ENCODE results near the gene CD59. TPM values are rescaled to one million over a fixed set of nuclear protein-coding genes. Genes with fewer than 3 reads are reported as not detected.
A peak's percentile ranks its signal among the peaks of the same experiment; 100 is the strongest.

CD59 gene
- total and polyA plus RNA-seq, 2 of the 13 experiments (the other 11 are each of a cell fraction or from before 2014, with no cell fraction given): 127 to 289 TPM

DNA sequence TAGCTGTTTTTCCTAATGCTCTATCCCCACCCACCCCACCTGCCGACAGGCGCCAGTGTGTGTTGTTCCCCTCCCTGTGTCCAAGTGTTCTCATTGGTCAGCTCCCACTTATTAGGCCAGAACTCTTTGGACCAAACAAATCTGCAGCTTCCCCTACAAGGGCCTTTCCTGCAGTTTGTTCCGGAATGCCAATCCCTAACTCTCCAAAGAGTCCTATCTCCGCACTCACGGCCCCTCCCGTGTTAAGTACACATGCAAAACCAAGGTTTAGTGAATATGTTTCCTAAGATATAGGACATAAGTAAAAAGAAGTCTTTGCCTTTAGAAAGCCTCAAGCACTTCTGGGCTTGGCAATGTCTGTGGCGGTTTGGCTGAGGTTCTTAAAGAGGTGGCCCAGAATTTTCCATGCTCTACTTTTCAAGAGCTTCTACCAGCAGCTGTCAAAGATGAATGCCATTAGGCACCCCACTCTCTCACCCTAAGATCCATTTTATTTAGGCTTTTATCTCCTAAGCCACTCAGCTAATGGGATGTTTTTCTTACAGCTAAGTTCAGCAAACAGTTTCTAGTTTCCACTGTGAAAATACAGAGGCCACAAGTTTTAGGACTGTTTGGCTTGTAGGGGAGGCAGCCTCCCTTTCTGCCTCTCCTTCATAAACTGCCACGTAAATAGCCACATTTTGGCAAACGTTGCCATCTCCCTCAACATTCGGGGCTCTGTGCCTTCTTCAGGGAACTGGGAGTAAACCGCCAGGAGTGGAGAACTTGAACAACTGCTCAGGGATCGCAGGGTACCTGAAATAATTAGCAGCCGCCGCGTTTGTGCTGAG, 1.6 kb downstream of the CD59 start:
- DNase-seq (ENCODE audit: low spot score) (no peak), FAIRE-seq (no peak), ATAC-seq (no peak)
- no peaks in the 10 kb centered on the region; a peak in 1 of 5 replicates for H3K27me3 ChIP-seq (ENCODE audit: control insufficient read depth in 1 of 2, insufficient read depth in 2 of 2, low read length in 2 of 2)
- H3K79me2 ChIP-seq (ENCODE audit: insufficient read depth, low read length): peaks cover 49% of the 10 kb centered on the region
- H3K4me2 ChIP-seq (ENCODE audit: low read depth, low read length): peak overlapping the region; percentile 99
- in situ Hi-C loops (cut with HindIII; ENCODE audit: extremely low pct_ligation_motif_present, low pct_unique_long_range_greater_than_20kb): no loop called here
- H3K36me3 ChIP-seq (replicated peaks in 1 of 2; ENCODE audit: control insufficient read depth in 1 of 2, insufficient read depth in 2 of 2, low read length in 2 of 2): no peaks in the 10 kb centered on the region; a peak in 2 of 5 replicates
- peaks cover 57% of the 10 kb centered on the region for H3K4me1 ChIP-seq (ENCODE audit: insufficient read depth, low read length)
- BruUV-seq (replicated peaks): TSS peak; percentile 62
- H4K20me1 ChIP-seq (ENCODE audit: insufficient read depth, low read length): 0 out of 2 replicates have a peak, but pooled peaks cover 8% of the 10 kb centered on the region
- H3K9me3 ChIP-seq (ENCODE audit: low read length): no peaks in the 10 kb centered on the region
- H3K27ac ChIP-seq (ENCODE audit: extremely low read length, insufficient read depth, low read length): peak overlapping the region; percentile 84
- peak overlapping the region; percentile 88 for H3K9ac ChIP-seq (ENCODE audit: insufficient read depth, low read depth, low read length)
- peak overlapping the region; percentile 80 to 93 (median 92) for H3K4me3 ChIP-seq (replicated peaks in 1 of 3; ENCODE audit: insufficient read depth in 1 of 3, low read depth in 2 of 3, low read length in 3 of 3)
- intact Hi-C loops (cut with micrococcal nuclease; ENCODE audit: unreplicated experiment): loop anchor here (1.0 to 5.0 kb wide), 2 partner anchors 38 to 42 kb away; partner anchors contain the start of gene FBXO3
- TF ChIP-seq ZNF501 (CRISPR knock-in tag; IDR thresholded peaks at IDR 0.05): 0 out of 2 replicates have a peak, but pooled peaks have one; percentile 10
- TF ChIP-seq, protein P1, sequence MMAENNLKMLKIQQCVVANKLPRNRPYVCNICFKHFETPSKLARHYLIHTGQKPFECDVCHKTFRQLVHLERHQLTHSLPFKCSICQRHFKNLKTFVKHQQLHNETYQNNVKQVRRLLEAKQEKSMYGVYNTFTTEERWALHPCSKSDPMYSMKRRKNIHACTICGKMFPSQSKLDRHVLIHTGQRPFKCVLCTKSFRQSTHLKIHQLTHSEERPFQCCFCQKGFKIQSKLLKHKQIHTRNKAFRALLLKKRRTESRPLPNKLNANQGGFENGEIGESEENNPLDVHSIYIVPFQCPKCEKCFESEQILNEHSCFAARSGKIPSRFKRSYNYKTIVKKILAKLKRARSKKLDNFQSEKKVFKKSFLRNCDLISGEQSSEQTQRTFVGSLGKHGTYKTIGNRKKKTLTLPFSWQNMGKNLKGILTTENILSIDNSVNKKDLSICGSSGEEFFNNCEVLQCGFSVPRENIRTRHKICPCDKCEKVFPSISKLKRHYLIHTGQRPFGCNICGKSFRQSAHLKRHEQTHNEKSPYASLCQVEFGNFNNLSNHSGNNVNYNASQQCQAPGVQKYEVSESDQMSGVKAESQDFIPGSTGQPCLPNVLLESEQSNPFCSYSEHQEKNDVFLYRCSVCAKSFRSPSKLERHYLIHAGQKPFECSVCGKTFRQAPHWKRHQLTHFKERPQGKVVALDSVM (CRISPR knock-in tag; IDR thresholded peaks at IDR 0.05): peak; percentile 37
- TF ChIP-seq, protein P2, sequence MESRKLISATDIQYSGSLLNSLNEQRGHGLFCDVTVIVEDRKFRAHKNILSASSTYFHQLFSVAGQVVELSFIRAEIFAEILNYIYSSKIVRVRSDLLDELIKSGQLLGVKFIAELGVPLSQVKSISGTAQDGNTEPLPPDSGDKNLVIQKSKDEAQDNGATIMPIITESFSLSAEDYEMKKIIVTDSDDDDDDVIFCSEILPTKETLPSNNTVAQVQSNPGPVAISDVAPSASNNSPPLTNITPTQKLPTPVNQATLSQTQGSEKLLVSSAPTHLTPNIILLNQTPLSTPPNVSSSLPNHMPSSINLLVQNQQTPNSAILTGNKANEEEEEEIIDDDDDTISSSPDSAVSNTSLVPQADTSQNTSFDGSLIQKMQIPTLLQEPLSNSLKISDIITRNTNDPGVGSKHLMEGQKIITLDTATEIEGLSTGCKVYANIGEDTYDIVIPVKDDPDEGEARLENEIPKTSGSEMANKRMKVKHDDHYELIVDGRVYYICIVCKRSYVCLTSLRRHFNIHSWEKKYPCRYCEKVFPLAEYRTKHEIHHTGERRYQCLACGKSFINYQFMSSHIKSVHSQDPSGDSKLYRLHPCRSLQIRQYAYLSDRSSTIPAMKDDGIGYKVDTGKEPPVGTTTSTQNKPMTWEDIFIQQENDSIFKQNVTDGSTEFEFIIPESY (CRISPR knock-in tag; IDR thresholded peaks at IDR 0.05): 0 out of 2 replicates have a peak, but pooled peaks have one; percentile 34
- TF ChIP-seq HNF4G (IDR thresholded peaks at IDR 0.05; ENCODE audit: borderline replicate concordance, low read depth, low read length): no peak
- no peak for TF ChIP-seq HNF4G (CRISPR knock-in tag; IDR thresholded peaks at IDR 0.05; ENCODE audit: borderline replicate concordance, low read depth)
- TF ChIP-seq ZNF20 (CRISPR knock-in tag; IDR thresholded peaks at IDR 0.05): 0 out of 2 replicates have a peak, but pooled peaks have one; percentile 1
- POLR2A ChIA-PET: interaction anchor here (1.1 to 1.4 kb wide), 2 partner anchors 10 to 35 kb away, joined by 3 to 4 read pairs; no protein-coding TSS in a partner anchor
- CTCF ChIA-PET (ENCODE audit: low intra/inter-chr PET ratio, low total read pairs): no interaction called here
- 52% methylated on average over 15 of the region's 15 CpGs for WGBS (ENCODE audit: low lambda C conversion rate)
- no peak overlapping the region for H2AFZ ChIP-seq (ENCODE audit: low read length)

Measured in HepG2 (cell line).